T-cell (primary cell): ENCODE measurements around the gene CISD1. TPM values are rescaled to one million over a fixed set of nuclear protein-coding genes. Genes with fewer than 3 reads are reported as not detected.

Experiments
- ATAC-seq, 4 experiments: fragments of 200-7000 bp in 3 of 4; fragments of 150-1000 bp in 1 of 4; cut with Tn5 transposase; replicated peaks in 1 of 4; 1 replicate in 3 of 4; 2 replicates in 1 of 4; pipeline ENCODE4 v1.10.0; 2021; ENCODE audit warnings: moderate library complexity in 3 of 4, mild to moderate bottlenecking in 2 of 4, moderate number of reproducible peaks in 1 of 4
- CTCF ChIA-PET, 2 donors: fragments of 300-600 bp; sonication (Branson Sonifier 250); formaldehyde crosslinking; loops; one replicate each; lab custom pipeline; 2022; ENCODE audit warnings: antibody characterized with exemption in 2 of 2; lab: Charles Lee
- POLR2A ChIA-PET, 2 donors: fragments of 300-600 bp; sonication (Branson Sonifier 250); formaldehyde crosslinking; loops; one replicate each; lab custom pipeline; 2022; ENCODE audit warnings: antibody characterized with exemption in 2 of 2; lab: Charles Lee
- DNase-seq, 35 experiments: peaks; one replicate each; pipeline versions ENCODE4 v3.0.0 to v3.0.0-alpha.2; 2013 to 2023
- H3K27ac ChIP-seq: one replicate; pipeline ENCODE4 v1.5.1; 2013; ENCODE audit warnings: low read length
- H3K27me3 ChIP-seq, 2 experiments: replicated peaks in 1 of 2; 1 replicate in 1 of 2; 2 replicates in 1 of 2; pipeline versions ENCODE4 v1.6.1 to v1.7.0; 2013; ENCODE audit warnings: low read length in 1 of 2, mixed read lengths in 1 of 2; ENCODE audit not compliant: control insufficient read depth in 2 of 2, insufficient read depth in 2 of 2; ENCODE audit errors: extremely low read depth in 1 of 2
- H3K36me3 ChIP-seq, 2 donors: 1 replicate in 1 of 2; 2 replicates in 1 of 2; pipeline versions ENCODE4 v1.6.1 to v1.7.0; 2013; ENCODE audit warnings: low read length in 1 of 2; ENCODE audit not compliant: control insufficient read depth in 2 of 2, insufficient read depth in 1 of 2; ENCODE audit errors: extremely low read depth in 1 of 2
- H3K4me1 ChIP-seq, 2 experiments: 1 replicate in 1 of 2; 2 replicates in 1 of 2; pipeline versions ENCODE4 v1.6.1 to v1.7.0; 2013; ENCODE audit warnings: low read length in 2 of 2, mixed read lengths in 1 of 2; ENCODE audit not compliant: insufficient read depth in 2 of 2, control insufficient read depth in 1 of 2; ENCODE audit errors: extremely low read depth in 1 of 2
- H3K4me3 ChIP-seq, 2 donors: 1 replicate in 1 of 2; 2 replicates in 1 of 2; pipeline versions ENCODE4 v1.5.1 to v1.7.0; 2013; ENCODE audit warnings: mild to moderate bottlenecking in 2 of 2, low read length in 1 of 2, moderate library complexity in 1 of 2; ENCODE audit not compliant: control insufficient read depth in 1 of 2; ENCODE audit errors: extremely low read depth in 1 of 2
- H3K9me3 ChIP-seq: 2 replicates; pipeline ENCODE4 v1.7.0; 2013
- H3K27ac Mint-ChIP-seq, 2 donors: one replicate each; pipeline ENCODE4 v1.8.0; 2020 to 2021; ENCODE audit warnings: mild to moderate bottlenecking in 2 of 2, mixed read lengths in 2 of 2
- H3K27me3 Mint-ChIP-seq, 2 donors: one replicate each; pipeline ENCODE4 v1.8.0; 2021 to 2022; ENCODE audit warnings: mixed read lengths in 2 of 2
- H3K36me3 Mint-ChIP-seq: one replicate; pipeline ENCODE4 v1.8.0; 2021; ENCODE audit warnings: mixed read lengths
- H3K4me1 Mint-ChIP-seq, 3 donors: one replicate each; pipeline ENCODE4 v1.8.0; 2020 to 2022; ENCODE audit warnings: mixed read lengths in 3 of 3, mild to moderate bottlenecking in 1 of 3
- H3K4me3 Mint-ChIP-seq, 3 donors: one replicate each; pipeline ENCODE4 v1.8.0; 2020 to 2022; ENCODE audit warnings: mild to moderate bottlenecking in 3 of 3, mixed read lengths in 3 of 3, moderate library complexity in 3 of 3
- H3K9me3 Mint-ChIP-seq, 3 donors: one replicate each; pipeline ENCODE4 v1.8.0; 2020 to 2022; ENCODE audit warnings: mixed read lengths in 3 of 3
- WGBS: methylation state at CpG from one replicate; pipeline ENCODE4 v1.1.5; 2013; ENCODE audit warnings: missing lambda C conversion rate; ENCODE audit not compliant: insufficient coverage; 5-methylcytosine and 5-hydroxymethylcytosine counted together
- total RNA-seq, 35 experiments: library from RNA in 6 of 35; stranded (reverse) in 6 of 35; fragments of 120-200 nt in 1 of 35; gene quantifications; one replicate each; pipeline versions ENCODE4 v1.2.1 to v1.2.4 and lab custom pipeline; 2013 to 2026

The CISD1 gene
- total RNA-seq, 5 donors from 2014 or later (not counting 1 experiment from before 2014, with no cell fraction given) = 6.3 to 11.3 (median 10.3) TPM

DNA sequence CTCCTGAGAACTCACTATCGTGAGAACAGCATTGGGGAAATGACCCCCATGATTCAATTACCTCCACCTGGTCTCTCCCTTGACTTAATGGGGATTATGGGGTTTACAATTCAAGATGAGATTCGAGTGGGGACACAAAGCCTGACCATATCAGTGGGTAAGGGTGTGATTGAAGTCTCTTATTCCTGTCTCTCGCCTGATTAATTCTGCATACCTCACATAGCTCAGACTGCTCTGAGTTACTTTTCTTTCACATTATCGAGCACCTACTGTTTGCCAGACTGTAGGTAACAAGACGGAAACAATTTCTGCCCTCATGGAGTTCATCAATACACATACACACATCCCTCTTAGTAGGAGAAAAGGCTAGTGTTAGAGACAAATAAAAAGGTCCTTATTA is 25.0 kb downstream of the CISD1 start:
- Mint-ChIP-seq H3K4me1 (peaks cover 0 to 4% (median 0%) of the 10 kb centered on the region in 3 donors), H3K36me3 (peaks cover 3% of the 10 kb centered on the region), H3K27me3 (no peaks in the 10 kb centered on the region), H3K9me3 (no peaks in the 10 kb centered on the region), H3K27ac (no peak overlapping the region), H3K4me3 (no peak overlapping the region)
- Histone ChIP-seq H3K4me3 (no peak overlapping the region), H3K36me3 (no peaks in the 10 kb centered on the region), H3K27ac (no peak overlapping the region), H3K4me1 (no peaks in the 10 kb centered on the region), H3K27me3 (no peaks in the 10 kb centered on the region), H3K9me3 (no peaks in the 10 kb centered on the region)
- no CpG with 5 or more reads among the region's 5 CpGs for WGBS
- ATAC-seq (no peak), DNase-seq (no peak)
- POLR2A ChIA-PET = no interaction called here
- CTCF ChIA-PET = interaction anchor here (0.6 to 6.1 kb wide), 6 partner anchors 18 to 116 kb away, joined by 3 to 85 read pairs (median 5); no protein-coding TSS in a partner anchor

DNA sequence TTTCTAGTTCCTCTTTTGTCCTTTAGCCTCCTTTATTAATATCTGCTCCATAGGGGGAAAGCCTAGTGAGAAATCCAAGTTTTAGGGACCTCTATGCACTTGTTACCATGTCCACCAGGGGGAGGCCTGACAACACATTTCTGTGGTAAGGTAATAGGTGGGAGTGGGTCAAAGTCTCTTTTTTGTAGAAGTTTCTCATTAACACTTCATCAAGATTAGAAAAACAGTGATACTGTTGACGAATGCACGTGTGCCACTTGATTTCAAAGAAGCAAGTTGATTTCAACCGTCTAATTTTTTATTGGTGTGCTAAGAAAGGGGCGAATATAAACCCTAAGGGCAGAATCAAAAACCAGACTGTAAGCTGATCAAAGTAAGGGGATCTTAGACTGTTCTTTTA is 30.6 kb downstream of the CISD1 start:
- H3K4me3 ChIP-seq = no peak overlapping the region
- Mint-ChIP-seq H3K27me3 (peaks cover 3 to 14% of the 10 kb centered on the region in 2 donors), H3K4me1 (peaks cover 0 to 4% (median 3%) of the 10 kb centered on the region in 3 donors), H3K9me3 (no peaks in the 10 kb centered on the region), H3K27ac (no peak overlapping the region), H3K4me3 (no peak overlapping the region), H3K36me3 (no peaks in the 10 kb centered on the region)
- H3K4me1 ChIP-seq = peaks cover 0 to 2% of the 10 kb centered on the region in 2 experiments
- WGBS = no CpG with 5 or more reads among the region's 4 CpGs
- CTCF ChIA-PET = interaction anchor here (0.6 to 4.8 kb wide), 21 partner anchors 9 to 1929 kb away, joined by 3 to 24 read pairs (median 3); partner anchors contain the start of gene TFAM (in 2 of the 2)
- no peak overlapping the region for H3K27ac ChIP-seq
- no peaks in the 10 kb centered on the region for H3K36me3 ChIP-seq
- no peaks in the 10 kb centered on the region for H3K27me3 ChIP-seq
- POLR2A ChIA-PET = no interaction called here
- H3K9me3 ChIP-seq = no peaks in the 10 kb centered on the region
- peak in 33 of 35 experiments; percentile 12 to 80 (median 46) for DNase-seq
- ATAC-seq = peak; percentile 65 to 87 (median 72)

DNA sequence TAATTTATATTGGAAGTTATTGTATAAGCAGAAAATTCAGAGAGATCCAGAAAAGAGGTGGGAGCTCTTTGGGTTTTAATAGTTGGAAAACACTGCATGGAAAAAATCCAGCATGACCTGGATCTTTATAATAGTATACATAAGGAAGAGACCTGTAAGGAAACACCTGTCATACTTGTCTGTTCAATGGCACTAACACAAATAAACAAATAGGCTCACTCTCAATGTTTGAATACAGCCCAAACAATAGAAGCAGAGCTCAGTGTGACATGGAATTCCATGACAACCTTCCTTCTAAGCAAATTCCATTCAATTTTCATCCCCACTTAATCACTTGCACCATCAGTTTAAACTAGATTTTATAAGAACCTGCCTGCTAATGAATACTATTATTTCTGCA is 31.7 kb downstream of the CISD1 start:
- Mint-ChIP-seq H3K27me3 (peaks cover 3 to 14% of the 10 kb centered on the region in 2 donors), H3K4me1 (peaks cover 0 to 4% (median 3%) of the 10 kb centered on the region in 3 donors)
- POLR2A ChIA-PET = interaction anchor here in 1 of 2 donors (0.6 kb wide), 1 partner anchor 254 kb away, joined by 3 read pairs; no protein-coding TSS in a partner anchor

DNA sequence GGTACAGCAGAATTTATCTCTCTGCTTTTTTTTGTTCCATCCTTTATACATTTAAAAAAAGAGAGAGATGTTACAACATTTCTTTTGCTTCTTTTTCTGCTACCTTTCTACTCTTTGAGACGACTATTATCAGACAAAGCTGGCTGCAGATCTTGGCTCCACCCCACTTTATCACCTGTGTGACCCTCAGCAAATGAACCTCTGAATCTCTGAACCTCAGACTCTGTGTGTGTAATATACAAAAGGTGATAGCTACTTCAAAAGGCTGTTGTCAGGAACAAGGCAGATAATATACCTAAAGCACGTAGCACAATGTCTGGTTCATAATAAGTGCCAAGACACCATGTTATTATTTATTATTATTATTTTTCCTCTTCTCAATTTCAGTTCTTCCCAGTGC is 33.3 kb downstream of the CISD1 start:
- Histone ChIP-seq H3K27ac (no peak overlapping the region), H3K36me3 (no peaks in the 10 kb centered on the region), H3K27me3 (peaks cover 3 to 7% of the 10 kb centered on the region in 2 experiments), H3K9me3 (no peaks in the 10 kb centered on the region), H3K4me3 (no peak overlapping the region), H3K4me1 (peaks cover 0 to 2% of the 10 kb centered on the region in 2 experiments)
- H3K4me1 Mint-ChIP-seq = peaks cover 0 to 4% (median 3%) of the 10 kb centered on the region in 3 donors
- DNase-seq (no peak), ATAC-seq (no peak)
- no peaks in the 10 kb centered on the region for H3K9me3 Mint-ChIP-seq
- POLR2A ChIA-PET = no interaction called here
- peaks cover 13 to 23% of the 10 kb centered on the region in 2 donors for H3K27me3 Mint-ChIP-seq
- H3K36me3 Mint-ChIP-seq = no peaks in the 10 kb centered on the region
- CTCF ChIA-PET = interaction anchor here (0.8 to 4.8 kb wide), 5 partner anchors 12 to 84 kb away, joined by 3 to 24 read pairs (median 5); partner anchors contain the start of gene TFAM (in 2 of the 2)
- WGBS = no CpG with 5 or more reads among the region's 2 CpGs
- no peak overlapping the region for H3K4me3 Mint-ChIP-seq
- H3K27ac Mint-ChIP-seq = no peak overlapping the region

More for the DNA sequence above, 31.7 kb downstream of the CISD1 start:
- Mint-ChIP-seq H3K4me3 (no peak overlapping the region), H3K27ac (no peak overlapping the region), H3K9me3 (no peaks in the 10 kb centered on the region), H3K36me3 (no peaks in the 10 kb centered on the region)
- H3K4me3 ChIP-seq = no peak overlapping the region
- peaks cover under 1 to 4% of the 10 kb centered on the region in 2 experiments for H3K27me3 ChIP-seq
- H3K27ac ChIP-seq = no peak overlapping the region
- H3K4me1 ChIP-seq = peaks cover 0 to 2% of the 10 kb centered on the region in 2 experiments
- DNase-seq (no peak), ATAC-seq (no peak)
- CTCF ChIA-PET = interaction anchor here (0.8 to 4.8 kb wide), 5 partner anchors 9 to 85 kb away, joined by 3 to 24 read pairs (median 14); partner anchors contain the start of gene TFAM (in 2 of the 2)
- no peaks in the 10 kb centered on the region for H3K9me3 ChIP-seq
- no peaks in the 10 kb centered on the region for H3K36me3 ChIP-seq

DNA sequence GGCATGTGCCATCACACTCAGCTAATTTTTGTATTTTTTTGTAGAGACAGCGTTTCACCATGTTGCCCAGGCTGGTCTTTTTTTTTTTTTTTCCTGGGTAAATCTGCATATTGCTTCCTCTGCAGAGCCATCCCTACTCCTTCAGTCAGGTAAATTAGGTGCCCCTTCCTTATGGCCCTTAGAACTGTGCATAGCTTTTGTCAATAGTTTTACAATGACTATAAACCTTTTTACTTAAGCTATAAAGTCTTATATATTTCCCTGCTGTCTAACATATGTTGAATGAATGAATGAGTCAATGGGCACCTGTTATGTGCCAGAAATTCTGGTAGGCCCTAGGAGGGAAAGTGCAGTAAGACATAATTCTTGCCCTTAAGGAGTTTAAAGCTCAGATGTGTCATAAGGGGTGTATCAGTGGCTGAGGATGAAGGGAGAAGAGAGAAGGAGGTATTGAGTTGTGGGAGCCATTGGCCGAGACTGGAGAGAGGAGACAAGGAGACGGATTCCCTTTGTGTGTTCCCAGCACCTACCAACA is 35.2 kb downstream of the CISD1 start:
- Mint-ChIP-seq H3K4me1 (peaks cover 0 to 4% (median 3%) of the 10 kb centered on the region in 3 donors), H3K4me3 (no peak overlapping the region), H3K27me3 (peaks cover 22 to 25% of the 10 kb centered on the region in 2 donors), H3K9me3 (no peaks in the 10 kb centered on the region), H3K36me3 (no peaks in the 10 kb centered on the region), H3K27ac (no peak overlapping the region)
- Histone ChIP-seq H3K4me3 (no peak overlapping the region), H3K27me3 (peaks cover 3 to 7% of the 10 kb centered on the region in 2 experiments), H3K9me3 (no peaks in the 10 kb centered on the region), H3K36me3 (no peaks in the 10 kb centered on the region), H3K27ac (no peak overlapping the region), H3K4me1 (peaks cover 0 to 2% of the 10 kb centered on the region in 2 experiments)
- WGBS = no CpG with 5 or more reads among the region's 3 CpGs
- POLR2A ChIA-PET = no interaction called here
- DNase-seq (no peak), ATAC-seq (no peak)
- CTCF ChIA-PET = interaction anchor here (0.6 to 0.9 kb wide), 7 partner anchors 9 to 1310 kb away, joined by 3 to 6 read pairs (median 3); no protein-coding TSS in a partner anchor

DNA sequence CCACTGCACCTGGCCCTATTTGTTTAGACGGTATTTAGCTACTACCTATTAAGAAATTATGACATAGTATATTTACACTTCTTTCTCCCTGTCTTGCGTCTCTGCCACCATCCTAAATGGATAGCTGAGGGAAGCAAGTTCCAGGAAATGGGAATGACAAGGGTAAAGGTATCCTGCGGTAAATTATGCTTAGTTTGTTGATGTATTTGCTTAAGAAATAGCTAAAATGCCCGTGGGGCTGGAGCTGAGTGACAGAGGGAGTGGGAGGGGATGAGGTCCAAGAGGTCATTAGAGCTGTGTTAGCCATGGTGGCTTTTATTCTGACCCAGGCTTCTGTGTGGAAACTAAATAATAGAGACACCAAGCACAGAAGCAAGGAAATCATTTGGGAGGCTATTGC is 36.9 kb downstream of the CISD1 start:
- CTCF ChIA-PET = interaction anchor here (0.5 to 0.6 kb wide), 2 partner anchors 149 to 969 kb away, joined by 3 to 4 read pairs; no protein-coding TSS in a partner anchor
- DNase-seq (no peak), ATAC-seq (no peak)
- H3K36me3 ChIP-seq = no peaks in the 10 kb centered on the region
- Mint-ChIP-seq H3K36me3 (no peaks in the 10 kb centered on the region), H3K4me1 (no peaks in the 10 kb centered on the region), H3K9me3 (no peaks in the 10 kb centered on the region), H3K27me3 (peaks cover 26 to 30% of the 10 kb centered on the region in 2 donors), H3K27ac (no peak overlapping the region), H3K4me3 (no peak overlapping the region)
- POLR2A ChIA-PET = no interaction called here
- no peak overlapping the region for H3K4me3 ChIP-seq
- no peaks in the 10 kb centered on the region for H3K9me3 ChIP-seq
- peaks cover 3 to 7% of the 10 kb centered on the region in 2 experiments for H3K27me3 ChIP-seq
- 30% methylated on average over 1 of the region's 4 CpGs for WGBS
- H3K4me1 ChIP-seq = no peaks in the 10 kb centered on the region
- H3K27ac ChIP-seq = no peak overlapping the region
